ENCODE data around the gene KDM4B.

KDM4B gene

GRCh38 chr19:4997297-4997696, 28.4 kb downstream of the KDM4B start:
- no peak overlapping the region for H3K27ac ChIP-seq (replicated peaks)
- no peaks in the 10 kb centered on the region for H3K27me3 ChIP-seq (ENCODE audit: insufficient read depth, poor library complexity, severe bottlenecking)
- no peak for DNase-seq (ENCODE audit: low read depth in 1 of 2, low spot score in 1 of 2)
- H3K4me3 ChIP-seq (replicated peaks; ENCODE audit: insufficient read depth, low read length): no peak overlapping the region
- no peak for TF ChIP-seq POLR2AphosphoS5 (IDR thresholded peaks at IDR 0.05; ENCODE audit: low read depth)
- TF ChIP-seq, protein P1, sequence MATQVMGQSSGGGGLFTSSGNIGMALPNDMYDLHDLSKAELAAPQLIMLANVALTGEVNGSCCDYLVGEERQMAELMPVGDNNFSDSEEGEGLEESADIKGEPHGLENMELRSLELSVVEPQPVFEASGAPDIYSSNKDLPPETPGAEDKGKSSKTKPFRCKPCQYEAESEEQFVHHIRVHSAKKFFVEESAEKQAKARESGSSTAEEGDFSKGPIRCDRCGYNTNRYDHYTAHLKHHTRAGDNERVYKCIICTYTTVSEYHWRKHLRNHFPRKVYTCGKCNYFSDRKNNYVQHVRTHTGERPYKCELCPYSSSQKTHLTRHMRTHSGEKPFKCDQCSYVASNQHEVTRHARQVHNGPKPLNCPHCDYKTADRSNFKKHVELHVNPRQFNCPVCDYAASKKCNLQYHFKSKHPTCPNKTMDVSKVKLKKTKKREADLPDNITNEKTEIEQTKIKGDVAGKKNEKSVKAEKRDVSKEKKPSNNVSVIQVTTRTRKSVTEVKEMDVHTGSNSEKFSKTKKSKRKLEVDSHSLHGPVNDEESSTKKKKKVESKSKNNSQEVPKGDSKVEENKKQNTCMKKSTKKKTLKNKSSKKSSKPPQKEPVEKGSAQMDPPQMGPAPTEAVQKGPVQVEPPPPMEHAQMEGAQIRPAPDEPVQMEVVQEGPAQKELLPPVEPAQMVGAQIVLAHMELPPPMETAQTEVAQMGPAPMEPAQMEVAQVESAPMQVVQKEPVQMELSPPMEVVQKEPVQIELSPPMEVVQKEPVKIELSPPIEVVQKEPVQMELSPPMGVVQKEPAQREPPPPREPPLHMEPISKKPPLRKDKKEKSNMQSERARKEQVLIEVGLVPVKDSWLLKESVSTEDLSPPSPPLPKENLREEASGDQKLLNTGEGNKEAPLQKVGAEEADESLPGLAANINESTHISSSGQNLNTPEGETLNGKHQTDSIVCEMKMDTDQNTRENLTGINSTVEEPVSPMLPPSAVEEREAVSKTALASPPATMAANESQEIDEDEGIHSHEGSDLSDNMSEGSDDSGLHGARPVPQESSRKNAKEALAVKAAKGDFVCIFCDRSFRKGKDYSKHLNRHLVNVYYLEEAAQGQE (IDR thresholded peaks at IDR 0.05; ENCODE audit: insufficient replicate concordance, low read depth): no peak

GRCh38 chr19:5000120-5000611, 31.3 kb downstream of the KDM4B start:
- DNase-seq (ENCODE audit: low read depth in 1 of 2, low spot score in 1 of 2): no peak
- Histone ChIP-seq H3K27me3 (ENCODE audit: insufficient read depth, poor library complexity, severe bottlenecking) (no peaks in the 10 kb centered on the region), H3K27ac (replicated peaks) (no peak overlapping the region), H3K4me3 (replicated peaks; ENCODE audit: insufficient read depth, low read length) (no peak overlapping the region)
- TF ChIP-seq, protein P1 (IDR thresholded peaks at IDR 0.05; ENCODE audit: insufficient replicate concordance, low read depth): no peak
- TF ChIP-seq POLR2AphosphoS5 (IDR thresholded peaks at IDR 0.05; ENCODE audit: low read depth) (no peak), SPI1 (IDR thresholded peaks at IDR 0.05; ENCODE audit: borderline replicate concordance, low read depth) (no peak), GABPA (IDR thresholded peaks at IDR 0.05; ENCODE audit: low read depth) (no peak)
- TF ChIP-seq, protein P2, sequence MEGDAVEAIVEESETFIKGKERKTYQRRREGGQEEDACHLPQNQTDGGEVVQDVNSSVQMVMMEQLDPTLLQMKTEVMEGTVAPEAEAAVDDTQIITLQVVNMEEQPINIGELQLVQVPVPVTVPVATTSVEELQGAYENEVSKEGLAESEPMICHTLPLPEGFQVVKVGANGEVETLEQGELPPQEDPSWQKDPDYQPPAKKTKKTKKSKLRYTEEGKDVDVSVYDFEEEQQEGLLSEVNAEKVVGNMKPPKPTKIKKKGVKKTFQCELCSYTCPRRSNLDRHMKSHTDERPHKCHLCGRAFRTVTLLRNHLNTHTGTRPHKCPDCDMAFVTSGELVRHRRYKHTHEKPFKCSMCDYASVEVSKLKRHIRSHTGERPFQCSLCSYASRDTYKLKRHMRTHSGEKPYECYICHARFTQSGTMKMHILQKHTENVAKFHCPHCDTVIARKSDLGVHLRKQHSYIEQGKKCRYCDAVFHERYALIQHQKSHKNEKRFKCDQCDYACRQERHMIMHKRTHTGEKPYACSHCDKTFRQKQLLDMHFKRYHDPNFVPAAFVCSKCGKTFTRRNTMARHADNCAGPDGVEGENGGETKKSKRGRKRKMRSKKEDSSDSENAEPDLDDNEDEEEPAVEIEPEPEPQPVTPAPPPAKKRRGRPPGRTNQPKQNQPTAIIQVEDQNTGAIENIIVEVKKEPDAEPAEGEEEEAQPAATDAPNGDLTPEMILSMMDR (IDR thresholded peaks at IDR 0.05; ENCODE audit: insufficient read depth, low read length): no peak

DNA sequence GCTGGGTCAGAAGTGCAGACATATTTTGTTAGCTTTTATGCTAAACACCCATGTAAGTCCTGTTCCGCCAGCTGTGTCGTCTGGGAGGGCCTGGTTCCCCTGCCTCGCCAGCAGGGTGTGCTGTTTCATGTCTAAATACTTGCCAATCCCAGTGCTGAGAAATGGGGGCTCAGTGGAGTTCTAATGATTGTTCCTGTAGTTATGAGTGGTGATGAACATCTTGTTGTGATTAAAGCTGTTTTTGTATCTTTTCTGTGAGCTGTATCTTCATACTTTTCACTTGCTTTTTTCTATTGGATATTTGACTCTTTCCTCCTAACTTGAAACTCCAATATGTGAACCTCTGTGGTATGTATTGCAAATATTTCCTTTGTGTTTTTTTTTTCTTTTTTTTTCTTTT, 32.7 kb downstream of the KDM4B start:
- Histone ChIP-seq H3K4me3 (replicated peaks; ENCODE audit: insufficient read depth, low read length) (no peak overlapping the region), H3K27me3 (ENCODE audit: insufficient read depth, poor library complexity, severe bottlenecking) (no peaks in the 10 kb centered on the region), H3K27ac (replicated peaks) (no peak overlapping the region)
- TF ChIP-seq, protein P2 (IDR thresholded peaks at IDR 0.05; ENCODE audit: insufficient read depth, low read length): peak; percentile 85
- TF ChIP-seq, protein P1 (IDR thresholded peaks at IDR 0.05; ENCODE audit: insufficient replicate concordance, low read depth): no peak
- DNase-seq (ENCODE audit: low read depth in 1 of 2, low spot score in 1 of 2): peak in 1 of 2 experiments; percentile 47

DNA sequence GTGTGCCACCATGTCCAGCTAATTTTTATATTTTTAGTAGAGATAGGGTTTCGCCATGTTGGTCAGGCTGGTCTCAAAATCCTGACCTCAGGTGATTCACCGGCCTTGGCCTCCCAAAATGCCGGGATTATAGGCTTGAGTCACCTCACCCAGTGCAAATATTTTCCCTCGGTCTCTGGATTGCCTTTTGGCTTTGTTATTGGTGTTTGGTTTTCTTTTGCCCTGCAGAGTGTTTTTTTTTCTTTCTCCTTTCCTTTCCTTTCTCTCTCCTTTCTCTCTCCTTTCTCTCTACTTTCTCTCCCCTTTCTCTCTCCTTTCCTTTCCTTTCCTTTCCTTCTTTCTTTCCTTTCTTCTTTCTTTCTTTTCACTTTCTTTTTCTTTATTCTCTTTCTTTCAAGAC, 33.2 kb downstream of the KDM4B start:
- H3K27ac ChIP-seq (replicated peaks): no peak overlapping the region

More for the DNA sequence above, 33.2 kb downstream of the KDM4B start:
- no peak for DNase-seq (ENCODE audit: low read depth in 1 of 2, low spot score in 1 of 2)
- H3K27me3 ChIP-seq (ENCODE audit: insufficient read depth, poor library complexity, severe bottlenecking): no peaks in the 10 kb centered on the region
- no peak overlapping the region for H3K4me3 ChIP-seq (replicated peaks; ENCODE audit: insufficient read depth, low read length)
- no peak for TF ChIP-seq POLR2AphosphoS5 (IDR thresholded peaks at IDR 0.05; ENCODE audit: low read depth)
- TF ChIP-seq, protein P2 (IDR thresholded peaks at IDR 0.05; ENCODE audit: insufficient read depth, low read length): no peak
- TF ChIP-seq, protein P1 (IDR thresholded peaks at IDR 0.05; ENCODE audit: insufficient replicate concordance, low read depth): no peak
- TF ChIP-seq SPI1 (IDR thresholded peaks at IDR 0.05; ENCODE audit: borderline replicate concordance, low read depth): no peak
- TF ChIP-seq GABPA (IDR thresholded peaks at IDR 0.05; ENCODE audit: low read depth): no peak
